ENCODE data around the gene HVCN1.

GRCh38 chr12:110658878-110659277 lies 30.0 kb downstream of the HVCN1 start:
- TF ChIP-seq CTCF (IDR thresholded peaks at IDR 0.05) (no peak), POLR2A (IDR thresholded peaks at IDR 0.05) (no peak)

Data from body of pancreas (tissue), 4 donors.